GM06990 (cell line): ENCODE results near the gene KRT8.

ENCODE experiments used
- DNase-seq: peaks from one replicate; pipeline ENCODE4 v3.0.0-alpha.2; 2011; ENCODE audit not compliant: insufficient read length; ENCODE audit errors: extremely low read depth
- H3K27me3 ChIP-seq: replicated peaks from 2 replicates; pipeline ENCODE4 v1.6.0; 2011; ENCODE audit warnings: low read length; ENCODE audit not compliant: control insufficient read depth, insufficient read depth
- H3K36me3 ChIP-seq: 2 replicates; pipeline ENCODE4 v1.5.1; 2011; ENCODE audit warnings: low read length; ENCODE audit not compliant: control insufficient read depth, insufficient read depth
- H3K4me3 ChIP-seq: replicated peaks from 2 replicates; pipeline ENCODE4 v1.5.1; 2011; ENCODE audit warnings: low read depth, mild to moderate bottlenecking, control low read depth, low read length
- TF ChIP-seq, protein P1 (sequence below): IDR thresholded peaks from 2 replicates; pipeline ENCODE4 v1.5.1; 2011; ENCODE audit warnings: low read length, control low read depth, mild to moderate bottlenecking, inconsistent platforms; ENCODE audit not compliant: insufficient read depth, poor library complexity, severe bottlenecking

KRT8 gene

DNA sequence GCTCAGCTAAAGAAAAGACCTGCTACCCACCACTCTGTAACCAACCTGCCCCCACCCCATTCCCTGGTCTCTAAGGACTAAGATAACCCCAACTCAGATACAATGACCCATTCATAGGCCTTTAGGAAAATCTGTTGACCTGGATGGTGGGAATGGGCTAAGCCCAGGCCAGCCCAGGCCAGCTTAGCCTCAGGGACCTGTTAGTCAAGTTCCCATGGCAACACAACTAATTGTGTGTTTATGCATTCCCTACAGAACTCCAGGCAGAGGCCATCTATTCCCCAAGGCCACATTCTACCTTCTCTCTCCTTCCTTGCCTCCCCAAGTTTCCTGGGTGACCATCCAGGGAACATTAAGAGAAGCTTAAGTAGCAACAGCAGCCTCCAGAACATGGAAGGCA lies 16.1 kb upstream of the KRT8 start:
- no peak overlapping the region for H3K4me3 ChIP-seq
- H3K27me3 ChIP-seq, result no peaks in the 10 kb centered on the region
- no peaks in the 10 kb centered on the region for H3K36me3 ChIP-seq
- DNase-seq, result no peak
- TF ChIP-seq, protein P1, sequence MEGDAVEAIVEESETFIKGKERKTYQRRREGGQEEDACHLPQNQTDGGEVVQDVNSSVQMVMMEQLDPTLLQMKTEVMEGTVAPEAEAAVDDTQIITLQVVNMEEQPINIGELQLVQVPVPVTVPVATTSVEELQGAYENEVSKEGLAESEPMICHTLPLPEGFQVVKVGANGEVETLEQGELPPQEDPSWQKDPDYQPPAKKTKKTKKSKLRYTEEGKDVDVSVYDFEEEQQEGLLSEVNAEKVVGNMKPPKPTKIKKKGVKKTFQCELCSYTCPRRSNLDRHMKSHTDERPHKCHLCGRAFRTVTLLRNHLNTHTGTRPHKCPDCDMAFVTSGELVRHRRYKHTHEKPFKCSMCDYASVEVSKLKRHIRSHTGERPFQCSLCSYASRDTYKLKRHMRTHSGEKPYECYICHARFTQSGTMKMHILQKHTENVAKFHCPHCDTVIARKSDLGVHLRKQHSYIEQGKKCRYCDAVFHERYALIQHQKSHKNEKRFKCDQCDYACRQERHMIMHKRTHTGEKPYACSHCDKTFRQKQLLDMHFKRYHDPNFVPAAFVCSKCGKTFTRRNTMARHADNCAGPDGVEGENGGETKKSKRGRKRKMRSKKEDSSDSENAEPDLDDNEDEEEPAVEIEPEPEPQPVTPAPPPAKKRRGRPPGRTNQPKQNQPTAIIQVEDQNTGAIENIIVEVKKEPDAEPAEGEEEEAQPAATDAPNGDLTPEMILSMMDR, result no peak

DNA sequence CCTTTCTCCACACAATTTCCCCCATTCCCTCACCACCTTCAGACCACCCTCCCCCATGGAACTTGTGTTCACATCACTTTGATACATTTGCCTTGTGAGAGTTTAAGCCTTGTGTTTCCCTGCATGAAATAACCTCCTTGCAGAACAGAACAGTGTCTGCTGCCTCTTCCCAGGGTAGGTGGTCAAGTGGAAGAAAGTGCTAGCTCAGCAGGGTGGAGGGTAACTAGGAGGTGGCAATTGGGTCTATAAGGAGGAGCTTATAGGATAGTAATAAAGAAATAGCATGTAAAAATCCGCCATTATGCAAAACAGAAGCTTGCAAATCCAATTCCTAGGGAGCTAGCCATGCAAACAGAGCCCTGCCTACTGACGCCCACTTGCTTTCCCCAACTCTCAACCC lies 13.9 kb upstream of the KRT8 start:
- H3K4me3 ChIP-seq, result no peak overlapping the region
- no peak for DNase-seq
- no peaks in the 10 kb centered on the region for H3K27me3 ChIP-seq
- no peaks in the 10 kb centered on the region for H3K36me3 ChIP-seq
- TF ChIP-seq, protein P1, result no peak

DNA sequence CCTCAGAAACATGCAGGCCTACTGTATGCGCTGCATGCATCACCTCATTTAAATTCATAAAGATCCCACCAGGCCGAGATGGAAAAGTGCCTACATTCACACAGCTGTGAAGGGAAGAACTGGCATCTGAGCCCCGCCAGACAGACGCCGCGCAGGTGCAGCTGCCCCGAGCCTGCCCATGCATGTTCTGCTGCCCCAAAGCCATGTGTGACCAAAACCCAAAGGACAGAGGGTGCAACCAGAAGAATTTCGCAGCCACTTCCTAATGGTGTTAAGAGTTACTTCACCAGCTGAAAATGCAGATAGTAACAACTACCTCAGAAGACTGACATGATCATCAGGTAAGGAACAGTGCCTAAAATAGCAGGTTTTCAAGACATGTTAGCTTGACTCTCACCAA lies 13.5 kb upstream of the KRT8 start:
- H3K27me3 ChIP-seq, result no peaks in the 10 kb centered on the region
- TF ChIP-seq, protein P1, result no peak
- no peaks in the 10 kb centered on the region for H3K36me3 ChIP-seq
- no peak for DNase-seq
- H3K4me3 ChIP-seq, result no peak overlapping the region

DNA sequence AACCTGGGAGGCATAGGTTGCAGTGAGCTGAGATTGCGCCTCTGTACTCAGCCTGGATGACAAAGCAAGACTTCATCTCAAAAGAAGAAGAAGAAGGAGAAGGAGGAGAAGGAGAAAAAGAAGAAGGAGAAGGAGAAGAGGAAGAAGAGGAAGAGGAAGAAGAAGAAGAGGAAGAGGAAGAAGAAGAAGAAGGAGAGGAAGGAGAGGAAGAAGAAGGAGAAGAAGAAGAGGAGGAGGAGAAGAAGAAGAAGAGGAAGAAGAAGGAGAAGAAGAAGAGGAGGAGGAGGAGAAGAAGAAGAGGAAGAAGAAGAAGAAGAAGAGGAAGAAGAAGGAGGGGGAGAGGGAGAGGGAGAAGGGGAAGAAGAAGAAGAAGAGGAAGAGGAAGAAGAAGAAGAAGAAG lies 12.9 kb upstream of the KRT8 start:
- no peak for DNase-seq
- TF ChIP-seq, protein P1, result no peak
- no peaks in the 10 kb centered on the region for H3K27me3 ChIP-seq
- no peaks in the 10 kb centered on the region for H3K36me3 ChIP-seq
- no peak overlapping the region for H3K4me3 ChIP-seq

DNA sequence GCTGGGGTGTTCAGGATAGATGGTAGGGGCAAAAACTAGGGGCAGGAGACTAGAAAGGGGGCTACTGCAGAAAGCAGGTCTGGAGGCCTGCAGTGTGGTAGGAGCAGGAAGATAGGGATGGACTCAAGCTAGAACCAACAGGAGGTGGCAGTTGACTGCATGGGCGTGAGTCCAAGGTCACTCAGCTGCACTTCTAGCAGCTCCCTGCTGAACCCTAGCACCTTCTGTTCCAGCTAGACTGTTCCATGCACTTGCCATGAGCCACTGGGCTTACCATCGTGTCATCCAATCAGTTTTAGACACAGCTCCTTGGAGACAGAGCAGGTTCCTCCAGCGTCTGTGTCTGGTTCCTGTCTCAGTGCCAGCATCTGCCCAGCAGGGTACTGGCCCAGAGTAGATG lies 11.3 kb upstream of the KRT8 start:
- Histone ChIP-seq H3K36me3 (no peaks in the 10 kb centered on the region), H3K27me3 (no peaks in the 10 kb centered on the region)

DNA sequence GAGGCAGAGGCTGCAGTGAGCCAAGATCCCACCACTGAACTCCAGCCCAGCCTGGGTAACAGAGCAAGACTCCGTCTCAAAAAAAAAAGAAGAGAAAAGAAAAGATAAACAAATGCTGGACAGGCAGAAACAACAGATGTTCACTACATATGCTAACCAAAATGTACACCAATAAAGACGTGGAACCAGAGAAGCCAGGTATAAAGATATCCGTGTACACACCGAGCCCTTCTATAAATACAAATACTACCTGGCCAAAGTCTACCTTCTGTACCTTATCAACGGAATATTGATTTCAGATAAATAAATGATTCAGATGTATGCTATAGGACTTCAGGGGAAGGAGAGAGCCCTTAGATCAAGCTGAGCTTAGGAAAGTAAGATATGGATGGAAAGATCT lies 10.8 kb upstream of the KRT8 start:
- Histone ChIP-seq H3K27me3 (no peaks in the 10 kb centered on the region), H3K36me3 (no peaks in the 10 kb centered on the region), H3K4me3 (no peak overlapping the region)
- TF ChIP-seq, protein P1, result no peak
- DNase-seq, result no peak

More for the DNA sequence above, 11.3 kb upstream of the KRT8 start:
- H3K4me3 ChIP-seq, result no peak overlapping the region
- TF ChIP-seq, protein P1, result no peak
- DNase-seq, result no peak
